ENCODE data around the gene TSPAN18. TPM values are rescaled to one million over a fixed set of nuclear protein-coding genes. Genes with fewer than 3 reads are reported as not detected.

The TSPAN18 gene
- total and polyA plus RNA-seq, 2 donors from 2014 or later = 13.8 to 38.1 TPM

- DNase-seq (no peak), FAIRE-seq (no peak)
- no peak overlapping the region for H3K9ac ChIP-seq (ENCODE audit: low read length in 3 of 3)
- H3K27me3 ChIP-seq (ENCODE audit: control insufficient read depth, insufficient read depth, low read length) = no peaks in the 10 kb centered on the region
- intact Hi-C loops (cut with DNase I) = no loop called here
- no peak overlapping the region for H3K27ac ChIP-seq (ENCODE audit: low read depth in 2 of 2, low read length in 2 of 2)
- H3K9me3 ChIP-seq (ENCODE audit: control insufficient read depth in 2 of 3, insufficient read depth in 1 of 3, low read length in 3 of 3) = peaks cover 0 to 4% (median 0%) of the 10 kb centered on the region in 3 donors
- no peaks in the 10 kb centered on the region for H3K36me3 ChIP-seq (ENCODE audit: control insufficient read depth in 2 of 3, insufficient read depth in 3 of 3, low read length in 3 of 3)
- H3K4me1 ChIP-seq (ENCODE audit: control insufficient read depth in 2 of 3, insufficient read depth in 2 of 3, low read depth in 1 of 3, low read length in 3 of 3) = peaks cover 0 to 2% (median 0%) of the 10 kb centered on the region in 3 donors
- H3K4me3 ChIP-seq (ENCODE audit: low read length in 3 of 3) = no peak overlapping the region
- TF ChIP-seq, protein P1, sequence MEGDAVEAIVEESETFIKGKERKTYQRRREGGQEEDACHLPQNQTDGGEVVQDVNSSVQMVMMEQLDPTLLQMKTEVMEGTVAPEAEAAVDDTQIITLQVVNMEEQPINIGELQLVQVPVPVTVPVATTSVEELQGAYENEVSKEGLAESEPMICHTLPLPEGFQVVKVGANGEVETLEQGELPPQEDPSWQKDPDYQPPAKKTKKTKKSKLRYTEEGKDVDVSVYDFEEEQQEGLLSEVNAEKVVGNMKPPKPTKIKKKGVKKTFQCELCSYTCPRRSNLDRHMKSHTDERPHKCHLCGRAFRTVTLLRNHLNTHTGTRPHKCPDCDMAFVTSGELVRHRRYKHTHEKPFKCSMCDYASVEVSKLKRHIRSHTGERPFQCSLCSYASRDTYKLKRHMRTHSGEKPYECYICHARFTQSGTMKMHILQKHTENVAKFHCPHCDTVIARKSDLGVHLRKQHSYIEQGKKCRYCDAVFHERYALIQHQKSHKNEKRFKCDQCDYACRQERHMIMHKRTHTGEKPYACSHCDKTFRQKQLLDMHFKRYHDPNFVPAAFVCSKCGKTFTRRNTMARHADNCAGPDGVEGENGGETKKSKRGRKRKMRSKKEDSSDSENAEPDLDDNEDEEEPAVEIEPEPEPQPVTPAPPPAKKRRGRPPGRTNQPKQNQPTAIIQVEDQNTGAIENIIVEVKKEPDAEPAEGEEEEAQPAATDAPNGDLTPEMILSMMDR (IDR thresholded peaks at IDR 0.05; ENCODE audit: borderline replicate concordance, extremely low read depth, insufficient read depth) = no peak
Measured at GRCh38 chr11:44815917-44816456, 89.2 kb downstream of the TSPAN18 start.

DNA sequence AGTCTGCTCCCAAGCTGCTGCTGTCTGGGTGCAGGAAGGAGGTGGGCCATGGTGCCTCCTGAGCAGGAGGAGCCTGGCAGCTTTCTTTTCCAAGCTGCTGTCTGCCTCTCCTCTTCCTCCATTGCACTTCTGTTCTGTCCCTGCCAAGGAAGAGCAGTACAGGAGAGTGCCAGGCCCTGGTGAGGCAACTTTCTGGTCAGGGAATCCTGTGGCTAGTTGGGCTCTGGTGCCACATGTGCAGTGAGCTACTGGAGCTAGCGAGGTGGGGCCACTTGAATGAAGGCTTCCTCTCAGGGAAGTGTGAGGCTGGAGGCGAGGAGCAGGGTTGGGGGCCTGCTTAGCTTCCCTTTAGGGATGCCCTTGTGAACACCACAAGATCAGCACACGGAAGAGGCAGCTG, 90.0 kb downstream of the TSPAN18 start:
- no peak overlapping the region for H3K27ac ChIP-seq (ENCODE audit: low read depth in 2 of 2, low read length in 2 of 2)
- DNase-seq (no peak), FAIRE-seq (no peak)
- peaks cover 0 to 4% (median 0%) of the 10 kb centered on the region in 3 donors for H3K9me3 ChIP-seq (ENCODE audit: control insufficient read depth in 2 of 3, insufficient read depth in 1 of 3, low read length in 3 of 3)
- no peak overlapping the region for H3K9ac ChIP-seq (ENCODE audit: low read length in 3 of 3)
- intact Hi-C loops (cut with DNase I) = no loop called here
- no peak overlapping the region for H3K4me3 ChIP-seq (ENCODE audit: low read length in 3 of 3)
- no peaks in the 10 kb centered on the region for H3K36me3 ChIP-seq (ENCODE audit: control insufficient read depth in 2 of 3, insufficient read depth in 3 of 3, low read length in 3 of 3)
- no peaks in the 10 kb centered on the region for H3K27me3 ChIP-seq (ENCODE audit: control insufficient read depth, insufficient read depth, low read length)
- TF ChIP-seq, protein P1 (IDR thresholded peaks at IDR 0.05; ENCODE audit: borderline replicate concordance, extremely low read depth, insufficient read depth) = no peak
- peaks cover 0 to 2% (median 0%) of the 10 kb centered on the region in 3 donors for H3K4me1 ChIP-seq (ENCODE audit: control insufficient read depth in 2 of 3, insufficient read depth in 2 of 3, low read depth in 1 of 3, low read length in 3 of 3)

DNA sequence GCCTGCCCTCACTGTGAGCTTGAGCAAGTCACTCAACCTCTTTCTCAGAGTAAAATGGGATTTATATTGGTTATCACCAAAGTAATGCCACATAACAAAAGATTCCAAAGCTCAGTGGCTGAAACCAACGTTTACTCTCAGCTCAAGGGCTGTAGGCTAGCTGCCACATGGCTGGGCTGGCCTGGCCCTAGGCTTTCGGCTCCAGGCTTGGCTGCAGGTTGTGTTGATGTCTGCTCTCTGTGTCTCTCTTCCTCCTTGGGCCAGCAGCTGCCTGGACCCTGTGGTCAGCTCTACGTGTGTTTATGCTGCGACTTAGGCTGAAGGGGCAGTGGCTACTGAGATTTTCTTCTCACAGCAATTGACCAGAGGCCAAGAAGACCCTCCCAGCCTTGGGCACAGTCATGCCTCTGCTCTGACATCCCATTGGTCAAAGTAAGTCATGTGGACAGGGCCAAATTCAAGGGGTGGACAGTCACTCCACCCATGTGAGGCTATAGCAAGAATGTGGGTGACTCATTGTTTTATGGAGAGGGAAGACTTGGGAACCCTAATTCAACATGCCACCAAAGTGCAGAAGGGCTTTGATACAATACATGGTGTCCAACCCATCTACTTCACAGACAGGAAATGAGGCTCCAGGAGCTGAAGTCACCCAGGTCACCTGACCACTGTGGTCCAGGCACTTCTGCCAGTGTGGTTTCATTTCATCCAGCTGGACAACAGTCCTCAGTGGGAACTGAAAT, 90.6 kb downstream of the TSPAN18 start:
- H3K36me3 ChIP-seq (ENCODE audit: control insufficient read depth in 2 of 3, insufficient read depth in 3 of 3, low read length in 3 of 3) = no peaks in the 10 kb centered on the region
- H3K9me3 ChIP-seq (ENCODE audit: control insufficient read depth in 2 of 3, insufficient read depth in 1 of 3, low read length in 3 of 3) = peaks cover 0 to 4% (median 0%) of the 10 kb centered on the region in 3 donors
- no peak overlapping the region for H3K9ac ChIP-seq (ENCODE audit: low read length in 3 of 3)
- TF ChIP-seq, protein P1 (IDR thresholded peaks at IDR 0.05; ENCODE audit: borderline replicate concordance, extremely low read depth, insufficient read depth) = no peak
- no peak overlapping the region for H3K4me3 ChIP-seq (ENCODE audit: low read length in 3 of 3)
- intact Hi-C loops (cut with DNase I) = no loop called here
- H3K27me3 ChIP-seq (ENCODE audit: control insufficient read depth, insufficient read depth, low read length) = no peaks in the 10 kb centered on the region
- no peak for DNase-seq
- H3K4me1 ChIP-seq (ENCODE audit: control insufficient read depth in 2 of 3, insufficient read depth in 2 of 3, low read depth in 1 of 3, low read length in 3 of 3) = peaks cover 0 to 2% (median 0%) of the 10 kb centered on the region in 3 donors
- no peak overlapping the region for H3K27ac ChIP-seq (ENCODE audit: low read depth in 2 of 2, low read length in 2 of 2)
- FAIRE-seq = no peak
